ENCODE results near the gene SLIT3. TPM values are rescaled to one million over a fixed set of nuclear protein-coding genes. Genes with fewer than 3 reads are reported as not detected.
"Not testable (repeated sequence)": the region's sequence is repeated elsewhere in the genome, so short reads cannot be mapped to it uniquely, and the experiment has no call there.

Gene SLIT3
- total RNA-seq, 1 donor from 2014 or later, result 52.8 TPM

DNA sequence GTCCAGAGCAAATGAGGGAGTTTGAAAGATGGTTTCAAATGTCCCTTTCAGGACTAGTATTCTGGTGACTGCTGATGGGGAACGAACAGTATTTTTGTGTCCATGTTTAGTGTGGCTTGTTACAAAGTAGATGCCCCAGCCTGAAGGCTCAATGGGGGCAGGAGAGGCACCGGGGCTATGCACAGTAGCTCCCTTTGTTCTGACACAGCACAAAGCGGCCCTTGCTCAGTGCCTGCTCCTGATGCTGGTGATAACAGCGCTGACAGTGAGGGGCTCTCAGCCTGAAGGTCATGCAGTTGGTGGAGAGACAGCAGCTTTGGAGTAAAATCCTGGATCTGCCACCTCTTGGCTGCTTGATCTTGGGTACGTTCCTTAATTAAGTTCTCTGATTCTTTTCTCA, 188.9 kb downstream of the SLIT3 start:
- Histone ChIP-seq H3K9me3 (no peaks in the 10 kb centered on the region), H3K27me3 (no peaks in the 10 kb centered on the region), H3K4me3 (no peak overlapping the region), H3K27ac (no peak overlapping the region), H3K36me3 (no peaks in the 10 kb centered on the region), H3K4me1 (peaks cover 11% of the 10 kb centered on the region)
- TF ChIP-seq, protein P1, sequence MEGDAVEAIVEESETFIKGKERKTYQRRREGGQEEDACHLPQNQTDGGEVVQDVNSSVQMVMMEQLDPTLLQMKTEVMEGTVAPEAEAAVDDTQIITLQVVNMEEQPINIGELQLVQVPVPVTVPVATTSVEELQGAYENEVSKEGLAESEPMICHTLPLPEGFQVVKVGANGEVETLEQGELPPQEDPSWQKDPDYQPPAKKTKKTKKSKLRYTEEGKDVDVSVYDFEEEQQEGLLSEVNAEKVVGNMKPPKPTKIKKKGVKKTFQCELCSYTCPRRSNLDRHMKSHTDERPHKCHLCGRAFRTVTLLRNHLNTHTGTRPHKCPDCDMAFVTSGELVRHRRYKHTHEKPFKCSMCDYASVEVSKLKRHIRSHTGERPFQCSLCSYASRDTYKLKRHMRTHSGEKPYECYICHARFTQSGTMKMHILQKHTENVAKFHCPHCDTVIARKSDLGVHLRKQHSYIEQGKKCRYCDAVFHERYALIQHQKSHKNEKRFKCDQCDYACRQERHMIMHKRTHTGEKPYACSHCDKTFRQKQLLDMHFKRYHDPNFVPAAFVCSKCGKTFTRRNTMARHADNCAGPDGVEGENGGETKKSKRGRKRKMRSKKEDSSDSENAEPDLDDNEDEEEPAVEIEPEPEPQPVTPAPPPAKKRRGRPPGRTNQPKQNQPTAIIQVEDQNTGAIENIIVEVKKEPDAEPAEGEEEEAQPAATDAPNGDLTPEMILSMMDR (IDR thresholded peaks at IDR 0.05), result no peak
- TF ChIP-seq POLR2A (IDR thresholded peaks at IDR 0.05) (no peak), POLR2AphosphoS5 (IDR thresholded peaks at IDR 0.05; ENCODE audit: insufficient read depth in 1 of 2, low read depth in 1 of 2) (no peak)
- no peak for DNase-seq (ENCODE audit: extremely low spot score in 2 of 2)
- intact Hi-C loops (cut with DNase I), result no loop called here

DNA sequence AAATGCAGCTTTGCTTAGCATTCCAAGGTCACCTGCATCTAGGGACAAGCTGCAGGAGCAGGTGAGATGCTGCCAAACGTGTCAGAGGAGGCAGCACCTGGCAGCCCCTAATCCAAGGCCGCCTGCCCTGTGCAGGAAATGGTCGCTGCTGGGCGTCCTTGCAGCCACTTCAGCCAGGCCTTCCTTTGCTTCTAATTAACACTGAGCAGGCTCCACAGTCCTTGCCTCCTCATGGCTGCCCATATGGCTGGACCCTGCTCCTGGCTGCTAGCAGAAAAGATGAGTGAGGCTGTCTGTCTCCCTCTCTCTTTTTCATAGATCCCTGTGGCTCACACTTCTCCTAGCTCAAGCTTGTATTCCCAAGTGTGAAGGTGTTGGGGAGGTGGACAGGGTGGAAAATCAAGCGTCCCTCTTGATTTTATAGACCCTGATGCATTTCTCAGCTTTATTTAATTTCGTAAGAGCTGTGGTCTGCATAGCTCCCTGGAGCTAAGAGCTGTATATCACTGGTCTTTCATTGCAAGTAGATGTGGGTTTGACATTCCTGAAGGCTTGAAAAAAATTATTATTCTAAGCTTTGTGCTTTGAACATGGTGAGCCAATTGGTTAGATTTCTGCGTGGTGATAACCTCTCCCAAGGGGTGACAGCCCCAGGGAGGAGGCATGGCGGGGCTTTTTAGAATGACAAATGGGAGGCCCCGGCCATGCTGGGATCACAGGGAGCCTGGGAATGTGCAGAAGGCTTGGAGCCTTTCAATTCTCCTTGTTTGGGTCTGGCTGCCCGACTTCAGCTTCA, 193.8 kb downstream of the SLIT3 start:
- intact Hi-C loops (cut with DNase I), result no loop called here

DNA sequence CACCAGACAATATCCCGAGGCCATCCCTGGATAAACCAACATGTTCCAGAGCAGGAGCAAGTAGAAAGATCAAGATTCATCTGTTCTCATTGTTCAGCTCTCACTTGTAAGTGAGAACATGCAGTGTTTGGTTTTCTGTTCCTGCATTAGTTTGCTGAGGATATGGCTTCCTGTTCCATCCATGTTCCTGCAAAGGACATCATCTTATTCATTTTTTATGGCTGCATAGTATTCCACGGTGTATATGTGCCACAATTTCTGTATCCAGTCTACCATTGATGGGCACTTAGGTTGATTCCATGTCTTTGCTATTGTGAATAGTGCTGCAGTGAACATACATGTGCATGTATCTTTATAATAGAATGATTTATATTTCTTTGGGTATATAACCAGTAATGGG, 195.4 kb downstream of the SLIT3 start:
- H3K4me3 ChIP-seq; intact Hi-C loops (cut with DNase I); H3K27ac ChIP-seq; H3K27me3 ChIP-seq; H3K36me3 ChIP-seq; H3K9me3 ChIP-seq; DNase-seq (ENCODE audit: extremely low spot score in 2 of 2): not testable (repeated sequence)
- peaks cover 18% of the 10 kb centered on the region for H3K4me1 ChIP-seq

More for the DNA sequence above, 193.8 kb downstream of the SLIT3 start:
- Histone ChIP-seq H3K27ac (no peak overlapping the region), H3K4me1 (peaks cover 10% of the 10 kb centered on the region), H3K36me3 (no peaks in the 10 kb centered on the region), H3K27me3 (no peaks in the 10 kb centered on the region), H3K4me3 (no peak overlapping the region), H3K9me3 (no peaks in the 10 kb centered on the region)
- no peak for TF ChIP-seq POLR2A (IDR thresholded peaks at IDR 0.05)
- TF ChIP-seq, protein P1 (IDR thresholded peaks at IDR 0.05), result no peak
- no peak for TF ChIP-seq POLR2AphosphoS5 (IDR thresholded peaks at IDR 0.05; ENCODE audit: insufficient read depth in 1 of 2, low read depth in 1 of 2)
- DNase-seq (ENCODE audit: extremely low spot score in 2 of 2), result no peak

DNA sequence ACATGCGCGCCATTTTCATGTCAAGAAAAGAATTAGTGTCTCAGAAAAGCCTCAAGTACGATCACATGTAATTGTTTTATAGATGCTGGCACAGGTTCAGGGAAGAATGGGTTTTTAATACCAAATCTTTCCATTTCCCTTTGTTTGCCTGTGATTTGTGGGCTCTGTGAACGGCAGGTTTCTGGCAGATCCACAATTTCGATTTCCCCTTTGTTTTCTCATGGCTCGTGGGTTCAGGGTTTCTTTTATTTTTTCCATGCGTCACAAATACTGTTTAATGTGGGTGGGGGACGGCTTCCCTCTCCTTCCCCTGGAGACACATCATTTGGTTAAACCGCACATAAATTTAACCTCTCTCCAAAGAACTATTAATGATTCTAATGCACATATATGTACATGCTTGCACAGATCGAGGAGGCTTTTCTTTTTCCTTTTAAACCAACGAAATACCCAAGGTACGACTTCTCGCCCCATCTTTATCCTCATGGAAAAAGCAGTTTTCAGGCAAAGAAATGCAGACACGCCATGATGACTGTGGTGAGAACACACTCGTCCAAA, 195.9 kb downstream of the SLIT3 start:
- intact Hi-C loops (cut with DNase I), result no loop called here
- no peak for DNase-seq (ENCODE audit: extremely low spot score in 2 of 2)
- Histone ChIP-seq H3K4me1 (peaks cover 23% of the 10 kb centered on the region), H3K36me3 (no peaks in the 10 kb centered on the region), H3K27ac (no peak overlapping the region), H3K27me3 (no peaks in the 10 kb centered on the region), H3K9me3 (no peaks in the 10 kb centered on the region), H3K4me3 (no peak overlapping the region)
- TF ChIP-seq POLR2A (IDR thresholded peaks at IDR 0.05), result no peak
- TF ChIP-seq POLR2AphosphoS5 (IDR thresholded peaks at IDR 0.05; ENCODE audit: insufficient read depth in 1 of 2, low read depth in 1 of 2), result no peak

DNA sequence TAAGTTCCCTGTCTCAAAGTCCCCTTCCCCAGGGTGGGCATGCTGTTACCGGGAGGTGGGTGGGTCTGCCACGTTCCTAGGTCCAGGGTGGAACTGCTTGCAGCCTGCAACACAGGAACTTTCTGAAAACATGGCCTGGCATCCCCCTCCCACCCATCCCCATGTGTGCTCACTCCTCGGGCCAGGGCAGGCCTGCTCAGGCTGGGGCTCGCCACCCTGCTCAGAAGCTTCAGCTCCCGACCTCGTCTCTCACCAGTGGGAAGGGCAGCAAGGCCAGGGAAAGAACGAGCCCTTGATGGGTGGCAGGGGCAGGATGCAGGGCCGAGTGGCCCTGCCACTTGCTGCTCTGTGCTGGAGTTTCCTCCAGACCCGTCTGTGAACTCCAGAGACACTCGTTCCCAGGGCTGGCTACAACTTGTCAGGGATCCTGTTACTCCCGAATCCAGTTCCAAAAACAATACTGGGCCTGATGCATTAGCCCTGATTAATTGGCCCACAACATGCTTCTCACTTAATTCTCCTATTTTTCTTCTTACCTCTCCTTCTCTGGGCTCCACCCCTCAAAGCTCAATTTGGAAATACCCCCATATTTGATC, 197.3 kb downstream of the SLIT3 start:
- Histone ChIP-seq H3K27me3 (no peaks in the 10 kb centered on the region), H3K4me1 (peaks cover 37% of the 10 kb centered on the region), H3K27ac (no peak overlapping the region), H3K4me3 (no peak overlapping the region), H3K9me3 (no peaks in the 10 kb centered on the region), H3K36me3 (no peaks in the 10 kb centered on the region)
- intact Hi-C loops (cut with DNase I), result no loop called here
- no peak for DNase-seq (ENCODE audit: extremely low spot score in 2 of 2)
- TF ChIP-seq, protein P1 (IDR thresholded peaks at IDR 0.05), result no peak
- TF ChIP-seq POLR2A (IDR thresholded peaks at IDR 0.05) (no peak), POLR2AphosphoS5 (IDR thresholded peaks at IDR 0.05; ENCODE audit: insufficient read depth in 1 of 2, low read depth in 1 of 2) (no peak)

DNA sequence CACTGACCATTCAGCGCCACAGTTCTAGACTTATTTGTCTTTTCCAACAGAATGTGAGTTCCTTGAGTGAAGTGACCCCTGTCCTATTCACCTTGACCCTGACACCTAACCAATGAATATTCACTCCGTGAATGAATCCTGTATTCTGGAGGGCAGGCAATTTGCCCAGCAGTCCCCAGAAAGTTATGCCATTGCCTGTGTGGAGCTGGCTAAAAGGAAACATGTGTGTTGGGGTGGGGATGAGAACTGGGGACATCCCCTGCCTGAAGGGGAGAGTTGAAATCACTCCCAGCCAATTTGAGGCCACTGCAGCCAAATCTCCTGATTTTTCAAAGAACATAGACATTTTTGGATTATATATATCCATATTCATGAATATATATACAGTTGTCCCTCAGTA, 199.0 kb downstream of the SLIT3 start:
- no peak overlapping the region for H3K27ac ChIP-seq
- no peaks in the 10 kb centered on the region for H3K36me3 ChIP-seq
- DNase-seq (ENCODE audit: extremely low spot score in 2 of 2), result no peak
- H3K9me3 ChIP-seq, result no peaks in the 10 kb centered on the region
- no peak overlapping the region for H3K4me3 ChIP-seq
- intact Hi-C loops (cut with DNase I), result no loop called here
- H3K27me3 ChIP-seq, result no peaks in the 10 kb centered on the region
- peaks cover 41% of the 10 kb centered on the region for H3K4me1 ChIP-seq
- TF ChIP-seq POLR2A (IDR thresholded peaks at IDR 0.05) (no peak), POLR2AphosphoS5 (IDR thresholded peaks at IDR 0.05; ENCODE audit: insufficient read depth in 1 of 2, low read depth in 1 of 2) (no peak)
- TF ChIP-seq, protein P1 (IDR thresholded peaks at IDR 0.05), result no peak
